Measurements from ENCODE around the gene CST7. TPM values are rescaled to one million over a fixed set of nuclear protein-coding genes. Genes with fewer than 3 reads are reported as not detected.

Gene CST7
- total and polyA plus RNA-seq, 2 experiments from 2014 or later = not detected

GRCh38 chr20:24913076-24913628, 35.9 kb upstream of the CST7 start:
- H3K27ac Mint-ChIP-seq = no peak overlapping the region
- Histone ChIP-seq H3K27ac (ENCODE audit: low read depth) (no peak overlapping the region), H4K20me1 (replicated peaks; ENCODE audit: insufficient read depth) (no peaks in the 10 kb centered on the region), H3K36me3 (ENCODE audit: insufficient read depth) (no peaks in the 10 kb centered on the region), H3K4me2 (no peak overlapping the region), H3K4me3 (no peak overlapping the region), H3K79me2 (replicated peaks; ENCODE audit: insufficient read depth) (no peaks in the 10 kb centered on the region), H3F3A (replicated peaks; ENCODE audit: low read depth) (no peaks in the 10 kb centered on the region), H2AFZ (no peak overlapping the region), H3K4me1 (ENCODE audit: insufficient read depth) (no peaks in the 10 kb centered on the region), H3K27me3 (ENCODE audit: insufficient read depth) (no peaks in the 10 kb centered on the region), H3K9me2 (ENCODE audit: insufficient read depth) (no peaks in the 10 kb centered on the region)
- H3K36me3 Mint-ChIP-seq (ENCODE audit: low read depth) = no peaks in the 10 kb centered on the region; the same call in 2 of the 3 replicates
- ATAC-seq (no peak), DNase-seq (ENCODE audit: low spot score) (no peak)
- TF ChIP-seq ZNF331 (CRISPR knock-in tag; IDR thresholded peaks at IDR 0.05; ENCODE audit: low read depth) (no peak), CREB1 (CRISPR knock-in tag; IDR thresholded peaks at IDR 0.05; ENCODE audit: low read depth) (no peak), CTCF (conservative IDR thresholded peaks at IDR 0.05; ENCODE audit: low read depth in 2 of 2) (no peak), REST (IDR thresholded peaks at IDR 0.05; ENCODE audit: unreplicated experiment) (no peak), JUNB (IDR thresholded peaks at IDR 0.05; ENCODE audit: unreplicated experiment) (no peak), ZNF114 (CRISPR knock-in tag; IDR thresholded peaks at IDR 0.05) (no peak)
- H3K4me1 Mint-ChIP-seq = peaks cover 8% of the 10 kb centered on the region
- H3K9me3 Mint-ChIP-seq = peaks cover 15% of the 10 kb centered on the region; the same call in 2 of the 3 replicates
- H3K4me3 Mint-ChIP-seq = no peak overlapping the region
- H3K27me3 Mint-ChIP-seq (ENCODE audit: insufficient read depth, low read depth, poor library complexity) = peaks cover 10% of the 10 kb centered on the region

GRCh38 chr20:24914388-24915241, 34.5 kb upstream of the CST7 start:
- Mint-ChIP-seq H3K4me3 (no peak overlapping the region), H3K4me1 (peaks cover 13% of the 10 kb centered on the region), H3K36me3 (ENCODE audit: low read depth) (no peaks in the 10 kb centered on the region; the same call in 2 of the 3 replicates), H3K27ac (no peak overlapping the region), H3K27me3 (ENCODE audit: insufficient read depth, low read depth, poor library complexity) (peaks cover 10% of the 10 kb centered on the region), H3K9me3 (peaks cover 6% of the 10 kb centered on the region; the same call in 1 of the 3 replicates)
- Histone ChIP-seq H3F3A (replicated peaks; ENCODE audit: low read depth) (no peaks in the 10 kb centered on the region), H4K20me1 (replicated peaks; ENCODE audit: insufficient read depth) (no peaks in the 10 kb centered on the region), H3K79me2 (replicated peaks; ENCODE audit: insufficient read depth) (no peaks in the 10 kb centered on the region), H2AFZ (no peak overlapping the region), H3K27me3 (ENCODE audit: insufficient read depth) (no peaks in the 10 kb centered on the region), H3K27ac (ENCODE audit: low read depth) (no peak overlapping the region), H3K4me1 (ENCODE audit: insufficient read depth) (no peaks in the 10 kb centered on the region), H3K4me2 (no peak overlapping the region), H3K4me3 (no peak overlapping the region), H3K36me3 (ENCODE audit: insufficient read depth) (no peaks in the 10 kb centered on the region), H3K9me2 (ENCODE audit: insufficient read depth) (no peaks in the 10 kb centered on the region)
- ATAC-seq = no peak
- DNase-seq (ENCODE audit: low spot score) = no peak
- TF ChIP-seq ETS1 (IDR thresholded peaks at IDR 0.05) (no peak), CREB1 (CRISPR knock-in tag; IDR thresholded peaks at IDR 0.05; ENCODE audit: low read depth) (no peak), ZNF331 (CRISPR knock-in tag; IDR thresholded peaks at IDR 0.05; ENCODE audit: low read depth) (no peak)
